Effector CD8-positive, alpha-beta T cell (primary cell): ENCODE data around the gene SYT12.
A peak's percentile ranks its signal among the peaks of the same experiment; 100 is the strongest.
"Not testable (repeated sequence)": the region's sequence is repeated elsewhere in the genome, so short reads cannot be mapped to it uniquely, and the experiment has no call there.

ENCODE experiments used
- DNase-seq: peaks from one replicate; lab custom pipeline; 2025; lab: John Stamatoyannopoulos, UW

Gene SYT12

DNA sequence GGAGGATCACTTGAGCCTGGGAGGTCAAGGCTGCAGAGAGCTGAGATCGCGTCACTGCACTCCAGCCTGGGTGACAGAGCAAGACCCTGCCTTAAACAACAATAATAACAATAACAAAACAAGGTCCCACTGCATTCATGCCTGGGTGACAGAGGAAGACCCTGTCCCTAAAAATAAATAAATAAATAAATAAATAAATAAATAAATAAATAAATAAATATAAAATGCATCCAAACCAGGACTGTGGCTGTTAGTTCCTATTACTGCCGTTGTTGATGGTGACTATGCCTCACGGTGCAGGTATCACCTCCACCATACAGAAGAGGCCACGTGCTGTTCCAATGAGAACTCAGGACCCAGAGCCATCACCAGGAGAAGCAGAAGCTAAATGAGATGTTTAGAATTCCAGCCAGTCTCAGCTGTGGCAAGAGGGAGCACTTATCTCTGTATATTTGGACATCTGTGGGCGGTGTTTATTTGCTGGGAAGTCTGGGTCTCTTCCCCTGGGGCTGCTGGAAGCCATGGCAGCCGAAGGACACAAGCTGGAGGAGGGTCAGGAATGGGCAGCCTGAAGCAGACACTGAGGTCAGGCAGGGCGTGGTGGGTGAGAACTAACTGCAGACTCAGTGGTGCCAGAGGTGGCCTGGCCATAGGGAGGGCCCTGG is 26.2 kb upstream of the SYT12 start:
- DNase-seq = no peak

DNA sequence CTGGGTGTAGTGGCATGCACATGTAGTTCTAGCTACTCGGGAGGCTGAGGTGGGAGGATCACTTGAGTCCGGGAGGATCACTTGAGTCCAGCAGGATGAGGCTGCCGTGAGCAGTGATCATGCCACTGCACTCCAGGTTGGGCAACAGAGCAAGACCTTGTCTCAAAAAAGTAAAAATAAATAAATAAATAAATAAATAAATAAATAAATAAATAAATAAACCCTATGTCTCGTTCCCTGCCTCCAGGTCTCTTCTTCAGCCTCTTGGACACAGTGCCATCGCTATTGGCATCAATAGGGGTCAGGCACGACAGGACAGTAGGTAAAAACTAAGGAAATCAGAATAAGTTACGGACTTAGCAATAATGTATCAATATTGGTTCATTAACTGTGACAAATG is 23.4 kb upstream of the SYT12 start:
- DNase-seq = no peak

DNA sequence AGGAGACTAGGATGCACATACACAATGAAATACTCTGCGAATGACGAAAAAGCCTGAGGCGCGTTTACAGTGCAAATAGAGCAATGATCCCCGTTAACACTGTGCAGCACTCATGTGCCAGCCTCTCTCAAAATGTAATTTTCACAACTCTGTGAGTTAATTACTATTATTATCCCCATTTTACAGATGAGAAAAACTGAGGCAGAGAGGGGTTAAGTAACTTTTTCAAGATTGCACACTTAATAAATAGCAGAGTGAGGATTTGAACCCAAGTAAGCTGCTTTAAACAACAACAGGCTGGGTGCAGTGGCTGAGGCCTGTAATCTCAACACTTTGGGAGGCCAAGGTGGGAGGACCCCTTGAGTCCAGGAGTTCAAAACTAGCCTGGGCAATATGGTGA is 21.6 kb upstream of the SYT12 start:
- no peak for DNase-seq

DNA sequence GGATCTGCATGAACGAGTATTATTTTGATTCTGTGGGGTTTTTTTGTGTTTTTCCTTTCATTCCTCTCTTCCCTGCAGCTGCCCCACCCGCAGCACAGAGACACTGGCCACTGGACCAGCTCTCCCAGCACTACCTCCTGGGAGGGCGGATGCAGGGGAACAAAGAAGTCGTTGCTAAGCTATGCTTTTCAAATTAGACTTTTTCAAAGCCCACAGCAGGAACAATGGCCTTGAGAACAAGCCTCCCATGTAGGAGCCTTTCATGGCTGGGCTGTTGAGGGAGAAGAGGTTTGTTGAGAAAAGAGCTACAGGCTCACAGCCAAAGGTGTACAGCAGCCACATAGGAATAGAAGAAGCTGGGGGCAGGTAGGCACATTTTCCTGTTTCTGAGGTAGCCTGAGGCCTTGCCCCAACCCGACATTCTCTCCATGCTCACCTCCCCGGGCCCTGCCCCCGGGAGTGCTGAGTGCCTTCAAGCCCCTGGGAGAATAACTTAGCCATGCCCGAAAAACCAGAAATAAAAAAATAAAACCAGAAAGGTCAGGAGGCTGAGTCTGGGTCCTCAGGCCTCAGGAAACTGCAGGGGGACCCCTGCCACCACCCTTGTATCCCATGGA is 20.5 kb upstream of the SYT12 start:
- no peak for DNase-seq

DNA sequence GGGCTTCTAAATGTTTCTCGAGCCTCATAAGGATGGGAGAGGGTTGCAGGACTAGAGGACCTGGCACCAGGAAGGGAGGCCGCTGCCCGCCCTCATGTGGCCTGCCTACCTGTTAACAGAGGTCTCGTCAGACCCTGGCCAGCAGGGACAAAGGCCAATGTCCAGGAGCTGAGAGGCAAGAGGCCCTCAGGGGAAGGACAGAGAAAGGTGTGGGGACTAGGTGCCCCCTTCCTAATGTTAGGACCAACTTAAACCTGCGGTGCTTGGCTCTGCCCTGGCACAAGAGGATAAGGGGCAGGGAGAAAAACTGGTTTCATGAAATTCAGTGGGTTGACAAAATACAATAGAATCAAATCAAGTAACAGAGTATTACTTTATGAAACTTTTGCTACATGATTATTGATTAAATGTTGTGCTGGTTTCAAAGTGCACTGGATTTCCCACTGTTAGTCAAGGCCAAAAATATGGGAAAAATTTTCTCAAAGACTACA is 20.0 kb upstream of the SYT12 start:
- no peak for DNase-seq

DNA sequence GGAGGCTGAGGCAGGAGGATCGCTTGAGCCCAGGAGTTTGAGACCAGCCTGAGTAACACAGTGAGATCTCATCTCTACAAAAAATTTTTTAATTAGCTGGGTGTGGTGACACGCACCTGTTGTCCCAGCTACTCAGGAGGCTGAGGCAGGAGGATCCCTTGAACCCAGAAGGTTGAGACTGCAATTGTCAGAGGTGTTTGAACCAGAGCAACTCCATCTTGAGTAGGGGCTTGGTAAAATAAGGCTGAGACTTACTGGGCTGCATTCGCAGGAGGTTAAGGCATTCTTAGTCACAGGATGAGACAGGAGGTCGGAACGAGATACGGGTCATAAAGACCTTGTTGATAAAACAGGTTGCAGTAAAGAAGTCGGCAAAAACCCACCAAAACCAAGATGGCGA is 17.7 kb upstream of the SYT12 start:
- not testable (repeated sequence) for DNase-seq

DNA sequence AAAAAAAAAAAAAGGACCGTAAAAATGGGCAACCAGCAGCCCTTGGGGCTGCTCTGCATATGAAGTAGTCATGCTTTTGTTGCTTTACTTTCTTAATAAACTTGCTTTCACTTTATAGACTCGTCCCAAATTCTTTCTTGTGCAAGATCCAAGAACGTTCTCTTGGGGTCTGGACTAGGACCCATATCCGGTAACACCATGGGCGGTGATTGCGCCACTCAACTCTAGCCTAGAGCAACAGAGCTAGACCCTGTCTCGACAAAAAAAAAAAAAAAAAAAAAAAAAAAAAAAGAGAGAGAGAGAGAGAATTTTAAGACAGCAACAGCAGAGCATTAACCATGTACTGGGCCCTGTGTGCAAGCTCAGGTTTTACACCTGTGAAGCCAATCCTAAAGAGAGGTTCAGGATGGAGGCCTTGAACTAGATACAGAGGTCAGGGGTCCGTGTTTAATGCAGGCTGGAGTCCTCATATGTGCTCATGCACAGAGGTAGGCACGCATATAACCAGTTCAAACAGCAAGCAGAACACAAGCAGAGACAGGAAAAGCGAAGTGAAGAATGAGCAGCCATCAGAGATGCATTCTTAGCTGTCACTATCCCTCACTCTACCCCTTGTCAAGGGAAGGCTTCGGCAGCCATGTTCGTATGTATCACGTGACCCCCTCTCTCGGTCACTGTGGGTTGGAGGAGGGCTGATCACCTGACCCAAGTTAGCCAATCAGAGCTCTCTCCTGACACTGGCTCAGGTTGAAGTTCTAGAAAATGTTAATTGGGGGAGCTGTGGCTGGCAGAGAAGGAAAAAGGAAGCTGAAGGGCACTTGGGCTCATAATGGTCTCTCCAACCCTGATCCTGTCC is 16.7 kb upstream of the SYT12 start:
- no peak for DNase-seq

DNA sequence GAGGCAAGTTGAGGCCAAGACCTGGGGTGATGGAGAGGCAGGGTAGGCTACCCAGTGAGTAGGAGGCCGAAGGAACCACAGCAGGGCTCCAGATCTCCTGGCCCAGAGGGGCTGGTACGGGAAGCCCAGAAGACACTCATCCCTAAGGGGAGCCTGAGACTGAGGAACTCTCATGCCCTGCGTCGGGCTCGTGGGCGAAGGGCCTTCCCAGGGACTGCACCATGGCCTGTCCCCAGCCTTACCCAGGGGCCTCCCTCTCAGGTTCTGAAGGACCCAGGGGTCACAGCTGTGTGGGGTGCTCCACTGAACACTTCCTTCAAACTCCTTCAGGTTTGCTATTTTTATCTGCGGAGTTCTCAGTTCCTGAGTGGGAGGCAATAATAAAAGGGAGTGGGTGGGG is 15.8 kb upstream of the SYT12 start:
- DNase-seq = no peak

DNA sequence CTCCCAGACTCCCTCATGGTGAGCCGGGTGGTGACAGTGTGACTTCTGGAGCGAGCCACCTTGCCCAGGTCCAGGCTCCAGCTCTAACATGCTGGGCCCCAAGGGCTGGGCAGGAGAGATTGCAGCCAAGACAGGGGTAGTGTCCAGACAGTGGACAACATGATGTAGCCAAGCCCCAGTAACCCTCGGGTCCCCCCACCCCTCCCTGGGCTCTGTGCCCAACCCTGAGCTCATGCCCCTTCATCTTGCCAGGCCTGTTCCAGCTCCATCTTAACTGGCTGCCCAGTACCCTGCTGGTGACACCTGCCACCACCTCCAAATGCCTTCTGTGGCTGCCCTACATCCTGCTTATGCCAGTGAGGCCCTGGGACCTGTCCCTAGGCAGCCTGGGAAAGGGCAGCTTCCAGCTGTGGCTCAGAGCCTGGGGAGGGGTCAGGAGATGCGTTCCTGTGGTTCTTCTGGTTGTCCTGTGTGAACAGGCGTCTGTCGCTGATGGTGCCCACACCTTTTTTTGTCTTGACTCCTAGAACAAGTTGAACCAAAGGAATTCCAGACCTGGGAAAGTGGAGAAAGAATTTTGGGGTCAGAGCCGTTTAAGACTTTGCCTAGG is 12.5 kb upstream of the SYT12 start:
- DNase-seq = no peak

DNA sequence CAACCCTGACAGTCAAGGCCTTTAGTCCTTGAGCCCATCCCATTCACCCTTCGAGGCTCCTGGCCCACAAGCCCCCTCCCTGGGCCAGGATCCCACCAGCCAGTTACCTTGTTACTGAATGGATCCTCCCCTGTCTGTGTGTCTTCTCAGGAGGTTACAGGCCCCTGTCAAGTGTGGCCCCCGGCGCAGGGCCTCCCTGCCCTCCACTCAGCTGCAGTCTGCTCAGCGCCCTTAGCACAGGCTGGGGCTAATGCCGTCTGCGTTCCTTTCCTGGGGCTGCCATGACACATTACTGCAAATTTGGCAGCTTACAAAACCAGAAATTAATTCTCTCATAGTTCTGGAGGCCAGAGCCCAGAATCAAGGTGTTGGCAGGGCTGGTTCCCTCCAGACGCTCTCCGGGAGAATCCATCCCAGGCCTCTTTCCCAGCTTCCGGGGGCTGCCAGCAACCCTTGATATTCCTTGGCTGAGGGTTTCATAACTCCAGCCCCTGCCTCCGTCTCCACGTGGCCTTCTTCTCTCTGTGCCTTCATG is 9.4 kb upstream of the SYT12 start:
- no peak for DNase-seq

DNA sequence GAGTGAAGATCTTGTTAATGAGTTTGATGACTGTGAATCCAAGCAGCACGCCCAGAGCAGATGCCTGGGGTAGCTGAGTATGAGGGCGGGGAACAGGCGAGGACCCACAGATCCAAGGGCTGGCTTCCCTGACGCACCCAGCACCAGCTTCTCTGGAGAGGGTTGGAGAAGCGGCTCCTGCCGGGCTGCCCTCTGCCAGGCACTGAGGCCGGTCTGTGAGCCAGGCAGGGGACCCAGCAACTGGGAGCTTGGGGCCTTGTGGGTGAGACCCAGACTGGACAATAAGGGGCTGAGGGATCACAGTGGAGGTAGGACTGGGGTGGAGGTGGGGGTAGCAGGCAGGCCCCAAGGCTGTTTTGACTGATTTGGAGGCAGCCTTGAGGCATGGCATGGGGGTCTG is 8.6 kb upstream of the SYT12 start:
- DNase-seq = no peak

DNA sequence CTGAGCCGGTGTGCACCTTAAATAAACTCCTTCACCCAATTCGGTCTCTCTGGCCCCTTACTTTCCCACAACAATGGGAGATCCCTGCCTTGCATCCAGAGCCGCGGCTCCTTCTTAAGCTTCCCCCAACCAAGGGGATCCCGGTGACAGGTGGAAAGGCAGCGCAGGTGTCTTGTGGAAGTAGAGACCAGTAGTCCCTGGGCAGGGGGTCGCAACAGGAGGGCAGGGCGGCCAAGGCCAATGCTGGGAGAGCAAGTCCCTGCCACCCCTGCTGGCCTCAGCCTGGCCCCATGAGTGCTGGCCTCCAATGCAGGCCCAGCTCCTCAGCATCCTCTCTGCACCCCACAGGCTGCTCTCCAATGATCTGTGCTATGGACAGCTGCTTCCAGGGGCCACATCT is 7.9 kb upstream of the SYT12 start:
- no peak for DNase-seq

DNA sequence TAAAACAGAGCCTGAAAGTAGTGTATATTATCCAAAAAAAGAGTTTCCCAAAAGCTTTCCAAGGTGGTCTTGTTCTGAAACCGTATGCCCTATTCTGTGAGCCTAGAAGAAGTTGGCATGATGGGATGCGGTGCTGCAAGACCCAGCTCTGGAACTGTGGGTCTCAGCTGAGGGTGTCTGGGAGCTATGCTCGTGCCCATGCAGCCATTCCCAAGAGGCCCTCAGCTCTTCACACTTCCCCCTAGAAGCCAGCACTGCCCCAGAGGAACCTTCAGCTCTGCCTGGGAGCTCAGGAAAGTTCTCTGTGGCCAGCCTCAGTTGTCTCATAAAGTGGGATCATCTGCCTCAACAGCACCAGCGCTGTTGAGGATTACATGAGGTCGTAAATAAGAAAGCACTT is 6.4 kb upstream of the SYT12 start:
- no peak for DNase-seq

DNA sequence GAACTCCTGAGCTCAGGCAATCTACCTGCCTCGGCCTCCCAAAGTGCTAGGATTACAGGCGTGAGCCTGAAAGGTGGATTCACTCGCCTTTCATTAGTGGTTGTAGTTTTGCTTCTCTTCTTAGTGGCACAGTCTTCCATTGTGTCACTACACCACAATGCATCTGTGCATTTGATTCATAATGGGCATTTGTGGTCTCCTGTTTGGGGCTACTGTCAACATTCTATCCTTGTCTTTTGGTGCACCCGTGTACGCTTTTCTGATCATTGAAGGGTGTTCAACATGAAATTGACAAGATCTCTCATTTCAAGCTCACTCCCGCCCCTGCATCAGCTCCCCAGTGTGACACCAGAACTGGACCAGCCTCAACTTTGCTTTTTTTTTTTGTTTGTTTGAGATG is 2.0 kb upstream of the SYT12 start:
- DNase-seq = no peak

DNA sequence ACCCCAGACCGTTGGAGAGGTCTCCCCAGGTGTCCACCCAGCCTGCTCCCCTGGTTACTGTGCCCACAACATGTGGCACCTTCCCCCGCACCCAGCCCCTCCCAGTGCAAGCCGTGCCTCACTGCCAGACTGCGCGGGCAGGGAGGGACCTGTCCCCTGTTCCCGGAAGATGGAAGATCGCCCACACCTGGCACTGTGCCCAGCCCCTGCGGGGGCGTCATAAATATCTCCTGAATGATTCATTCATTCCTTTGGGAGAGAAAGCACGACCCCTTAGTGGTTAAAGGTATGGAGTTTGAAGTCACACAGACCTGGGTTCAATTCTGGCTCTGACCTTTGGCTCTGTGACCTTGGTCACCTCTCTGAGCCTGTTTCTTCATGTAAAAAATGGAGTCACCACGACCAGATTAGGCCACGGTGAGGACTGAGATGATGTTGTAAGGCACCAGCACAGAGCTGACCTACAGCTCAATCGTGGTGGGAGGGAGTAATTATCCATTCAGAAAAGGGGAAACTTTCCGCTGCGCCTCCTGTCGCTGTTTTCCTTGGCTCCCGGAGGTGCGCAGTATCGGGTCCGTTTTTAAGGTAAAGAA is 497 bp upstream of the SYT12 start:
- DNase-seq = no peak

DNA sequence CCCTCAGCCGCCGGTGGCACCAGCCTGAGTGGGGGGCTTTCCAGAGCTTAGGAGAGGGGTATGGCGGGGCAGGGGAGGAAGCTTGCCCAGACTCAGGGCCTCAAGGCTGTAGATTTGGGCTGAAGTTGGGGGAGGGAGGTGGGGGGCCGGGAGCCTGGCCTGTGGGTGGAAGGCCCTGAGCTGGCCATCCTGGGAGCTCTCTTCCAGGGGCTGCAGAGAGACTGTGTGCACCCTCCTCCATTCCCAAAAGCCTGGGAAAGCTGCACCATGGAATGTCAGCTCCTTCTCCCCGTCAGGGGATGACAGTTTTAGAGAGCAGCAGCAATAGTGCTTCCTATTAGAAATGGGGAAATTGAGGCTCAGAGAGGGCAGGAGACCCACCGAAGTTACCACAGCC is 1.0 kb downstream of the SYT12 start:
- no peak for DNase-seq

DNA sequence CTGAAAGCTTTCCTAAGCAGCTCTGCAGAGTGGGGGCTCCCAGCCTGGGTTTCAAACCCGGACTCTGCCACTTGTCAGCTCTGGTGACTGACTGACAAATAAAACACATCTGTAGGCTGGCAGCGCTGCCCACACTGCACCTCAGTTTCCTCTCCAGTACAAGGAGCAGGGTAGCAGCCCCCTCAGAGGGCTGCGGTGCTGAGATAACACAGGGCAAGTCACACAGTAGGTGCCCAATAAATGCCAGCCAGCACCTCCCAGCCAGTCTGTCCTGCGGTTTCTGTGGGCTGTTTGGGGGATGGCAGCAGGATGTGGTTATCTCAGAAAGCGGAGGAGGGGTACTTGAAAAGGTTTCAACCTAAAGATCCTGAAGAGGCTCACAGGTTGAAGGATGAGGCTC is 1.5 kb downstream of the SYT12 start:
- DNase-seq = peak; percentile 22

DNA sequence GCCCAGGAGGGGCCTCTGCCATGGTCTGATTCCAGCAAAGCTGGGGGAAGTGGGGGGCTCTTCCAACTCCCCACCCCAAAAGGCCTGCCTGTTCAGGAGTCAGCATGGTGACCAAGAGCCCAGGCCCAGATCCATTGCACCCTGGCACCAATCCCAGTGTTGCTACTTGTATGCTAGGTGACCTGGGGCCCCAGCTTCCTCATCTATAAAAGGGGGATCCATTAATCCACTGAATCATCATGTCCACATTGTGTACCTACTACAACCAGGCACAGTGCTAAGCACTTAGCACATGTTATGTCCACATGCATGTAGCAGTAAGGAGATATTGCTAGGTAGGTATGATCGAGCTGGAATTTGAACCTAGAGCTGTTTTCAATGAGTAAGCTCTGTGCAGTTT is 2.0 kb downstream of the SYT12 start:
- DNase-seq = no peak

DNA sequence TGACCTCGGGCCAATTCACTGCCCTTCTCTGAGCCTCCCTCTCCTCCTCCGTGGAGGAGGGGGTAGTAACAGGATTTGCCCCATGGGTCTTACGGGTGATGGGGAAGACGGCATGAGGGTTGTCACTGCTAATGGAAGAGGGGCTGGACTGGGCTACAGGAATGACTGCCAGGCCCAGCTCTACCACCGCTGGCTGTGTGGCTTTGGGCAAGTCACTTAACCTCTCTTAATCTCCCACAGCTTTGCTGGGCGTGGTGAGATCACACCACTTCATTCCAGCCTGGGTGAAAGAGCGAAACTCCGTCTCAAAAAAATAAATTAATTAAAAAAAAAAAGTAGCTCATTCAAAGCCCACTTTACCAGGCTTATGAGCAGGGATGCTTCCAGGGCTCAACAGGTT is 2.8 kb downstream of the SYT12 start:
- DNase-seq = no peak

DNA sequence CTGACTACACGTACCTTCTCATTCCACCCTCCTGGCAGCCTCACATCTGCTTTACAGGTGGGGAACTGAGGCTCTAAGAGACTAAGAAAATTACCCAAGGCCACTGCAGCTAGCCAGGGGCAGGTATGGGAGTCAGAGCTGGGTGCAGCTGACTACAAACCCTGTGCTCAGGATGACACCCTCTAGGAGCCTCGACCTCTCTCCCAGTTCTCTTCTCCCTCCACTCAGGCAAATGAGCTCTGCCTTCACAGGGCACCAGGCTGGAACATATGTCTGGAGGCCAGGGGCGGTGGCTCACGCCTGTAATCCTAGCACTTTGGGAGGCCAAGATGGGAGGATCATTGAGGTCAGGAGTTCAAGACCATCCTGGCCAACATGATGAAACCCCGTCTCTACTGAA is 4.0 kb downstream of the SYT12 start:
- DNase-seq = no peak

DNA sequence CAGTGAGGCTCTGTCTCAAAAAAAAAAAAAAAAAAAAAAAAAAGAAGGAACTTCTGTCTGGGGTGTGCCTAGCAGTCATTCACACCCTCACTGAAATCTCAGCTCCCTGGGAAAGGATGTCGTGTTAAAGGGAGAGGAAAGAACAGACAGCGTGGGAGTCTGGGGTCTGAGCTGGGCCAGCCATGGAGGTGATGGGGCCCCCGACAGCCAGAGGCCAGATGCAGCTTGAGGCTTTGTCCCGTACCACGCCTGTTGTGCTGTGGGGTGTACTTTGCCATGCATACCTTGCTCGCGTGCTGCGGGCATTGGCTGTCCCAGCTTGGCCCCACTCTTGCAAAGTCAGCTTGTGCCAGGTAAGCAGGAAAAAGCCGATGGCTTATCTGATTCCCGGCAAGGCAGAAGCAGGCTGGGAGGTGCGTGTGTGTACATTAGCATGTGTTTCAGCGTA is 4.6 kb downstream of the SYT12 start:
- DNase-seq = no peak
